HepG2 (cell line): ENCODE data around the gene POSTN. TPM values are rescaled to one million over a fixed set of nuclear protein-coding genes. Genes with fewer than 3 reads are reported as not detected.

ENCODE experiments used
- ATAC-seq: fragments of 200-7000 bp; cut with Tn5 transposase; 3 replicates; pipeline ENCODE4 v1.9.1; 2020; ENCODE audit warnings: mild to moderate bottlenecking, moderate library complexity
- BruUV-seq: library from RNA; stranded (reverse); fragments of 400-500 nt; replicated peaks from 2 replicates; lab custom pipeline; 2021; lab: Mats Ljungman, UMichigan
- CTCF ChIA-PET: fragments of 300-600 bp; formaldehyde crosslinking; extraction: SDS; loops from one replicate; lab custom pipeline; 2021; ENCODE audit warnings: low total read pairs, inconsistent platforms, low intra/inter-chr PET ratio; lab: Yijun Ruan, JAX
- POLR2A ChIA-PET: fragments of 350-600 bp; sonication (Branson Sonifier 250); formaldehyde crosslinking; loops from one replicate; lab custom pipeline; 2020; ENCODE audit warnings: antibody characterized with exemption, inconsistent platforms; lab: Yijun Ruan, JAX
- DNase-seq: peaks from one replicate; pipeline ENCODE4 v3.0.0-alpha.2; 2015; ENCODE audit warnings: low spot score
- FAIRE-seq: peaks from 3 replicates; lab custom pipeline; 2011; peaks lifted over from hg19 to GRCh38; lab: Jason Lieb, UNC
- H2AFZ ChIP-seq: one replicate; pipeline ENCODE4 v1.6.1; 2011; ENCODE audit warnings: low read length, inconsistent platforms
- H3K27ac ChIP-seq: fragments of 300-600 bp; 3 replicates; pipeline ENCODE4 v1.8.0; 2011; ENCODE audit warnings: mixed run types, mild to moderate bottlenecking, mixed read lengths, low read length, inconsistent platforms; ENCODE audit not compliant: insufficient read depth; ENCODE audit errors: extremely low read length
- H3K27me3 ChIP-seq, 2 experiments: fragments of 200-600 bp in 1 of 2; 2 replicates in 1 of 2; 3 replicates in 1 of 2; pipeline versions ENCODE4 v1.6.0 to v1.8.0; 2011; ENCODE audit warnings: low read length in 2 of 2, mild to moderate bottlenecking in 2 of 2, moderate library complexity in 2 of 2, inconsistent platforms in 1 of 2; ENCODE audit not compliant: insufficient read depth in 2 of 2, control insufficient read depth in 1 of 2
- H3K36me3 ChIP-seq, 2 experiments: fragments of 200-600 bp in 1 of 2; replicated peaks in 1 of 2; 2 replicates in 1 of 2; 3 replicates in 1 of 2; pipeline versions ENCODE4 v1.5.1 to v1.8.0; 2011; ENCODE audit warnings: low read length in 2 of 2, inconsistent platforms in 1 of 2; ENCODE audit not compliant: insufficient read depth in 2 of 2, control insufficient read depth in 1 of 2
- H3K4me1 ChIP-seq: 2 replicates; pipeline ENCODE4 v1.5.1; 2012; ENCODE audit warnings: low read length, inconsistent platforms; ENCODE audit not compliant: insufficient read depth
- H3K4me2 ChIP-seq: 2 replicates; pipeline ENCODE4 v1.6.0; 2011; ENCODE audit warnings: low read depth, low read length, inconsistent platforms
- H3K4me3 ChIP-seq, 3 experiments: fragments of 200-600 bp in 1 of 3; sonication (generic), shearing (Covaris generic) in 1 of 3; replicated peaks in 1 of 3; 2 replicates each; pipeline ENCODE4 v1.5.1; 2011 to 2016; ENCODE audit warnings: low read length in 3 of 3, inconsistent platforms in 2 of 3, low read depth in 2 of 3, mild to moderate bottlenecking in 2 of 3, control low read depth in 1 of 3, mixed read lengths in 1 of 3; ENCODE audit not compliant: insufficient read depth in 1 of 3
- H3K79me2 ChIP-seq: one replicate; pipeline ENCODE4 v1.6.1; 2011; ENCODE audit warnings: low read length, inconsistent platforms; ENCODE audit not compliant: insufficient read depth
- H3K9ac ChIP-seq: 2 replicates; pipeline ENCODE4 v1.6.0; 2011; ENCODE audit warnings: mild to moderate bottlenecking, low read depth, low read length, inconsistent platforms; ENCODE audit not compliant: insufficient read depth
- H3K9me3 ChIP-seq: 2 replicates; pipeline ENCODE4 v1.5.1; 2012; ENCODE audit warnings: mild to moderate bottlenecking, low read length
- H4K20me1 ChIP-seq: 2 replicates; pipeline ENCODE4 v1.6.0; 2011; ENCODE audit warnings: inconsistent platforms, mild to moderate bottlenecking, low read length, moderate library complexity; ENCODE audit not compliant: insufficient read depth
- ATF5 ChIP-seq: sonication (generic); formaldehyde crosslinking; IDR thresholded peaks from 2 replicates; pipeline ENCODE4 v1.4.0; 2020; ENCODE audit warnings: mild to moderate bottlenecking, low read depth, missing genetic modification reagents
- ELK4 ChIP-seq: sonication (generic); formaldehyde crosslinking; IDR thresholded peaks from 2 replicates; pipeline ENCODE4 v1.9.0; 2021; ENCODE audit warnings: missing genetic modification reagents, borderline replicate concordance
- HOXA7 ChIP-seq: sonication (generic); formaldehyde crosslinking; IDR thresholded peaks from 2 replicates; pipeline ENCODE4 v1.8.1; 2022; ENCODE audit warnings: mild to moderate bottlenecking, missing genetic modification reagents, moderate library complexity
- JARID2 ChIP-seq: sonication (generic); formaldehyde crosslinking; IDR thresholded peaks from 2 replicates; pipeline ENCODE4 v1.8.1; 2023; ENCODE audit warnings: missing genetic modification reagents, inconsistent platforms; ENCODE audit not compliant: insufficient replicate concordance
- SMAD9 ChIP-seq: sonication (generic); formaldehyde crosslinking; IDR thresholded peaks from 2 replicates; pipeline ENCODE4 v1.5.1; 2020; ENCODE audit warnings: mild to moderate bottlenecking, missing genetic modification reagents
- SRY ChIP-seq: sonication (generic); formaldehyde crosslinking; IDR thresholded peaks from 2 replicates; pipeline ENCODE4 v1.8.0; 2022; ENCODE audit warnings: mild to moderate bottlenecking, missing genetic modification reagents
- ZBTB42 ChIP-seq: sonication (generic); formaldehyde crosslinking; IDR thresholded peaks from 2 replicates; pipeline ENCODE4 v1.5.0; 2020; ENCODE audit warnings: mild to moderate bottlenecking, missing genetic modification reagents
- ZNF326 ChIP-seq: sonication (generic); formaldehyde crosslinking; IDR thresholded peaks from 2 replicates; pipeline ENCODE4 v1.4.0; 2020; ENCODE audit warnings: missing genetic modification reagents, borderline replicate concordance
- ZNF816 ChIP-seq: sonication (generic); formaldehyde crosslinking; IDR thresholded peaks from 2 replicates; pipeline ENCODE4 v1.8.0; 2022; ENCODE audit warnings: missing genetic modification reagents, mild to moderate bottlenecking, borderline replicate concordance
- WGBS: methylation state at CpG from one replicate; pipeline ENCODE4 v1.1.6; 2017; ENCODE audit warnings: low lambda C conversion rate; 5-methylcytosine and 5-hydroxymethylcytosine counted together
- in situ Hi-C: cut with HindIII; loops from 2 replicates; pipeline ENCODE4 v1.10.0; 2017; ENCODE audit warnings: low pct_unique_long_range_greater_than_20kb; ENCODE audit not compliant: extremely low pct_ligation_motif_present
- intact Hi-C: fragments of 100-400 bp; cut with micrococcal nuclease; formaldehyde crosslinking; loops from one replicate; pipeline ENCODE4 v1.10.0; 2022; ENCODE audit not compliant: unreplicated experiment
- polyA plus RNA-seq, 8 experiments: library from polyadenylated mRNA; depleted of rRNA in 3 of 8; stranded (reverse) in 7 of 8; unstranded in 1 of 8; fragments of >200 nt; fragmentation: Illumina TruSeq in 4 of 8; extraction: Trizol in 4 of 8; gene quantifications; 2 replicates each; pipeline versions ENCODE4 v1.2.1 to v1.2.3, GENCODE V29; 2011 to 2016; ENCODE audit warnings: low read depth in 4 of 8, missing spikeins in 1 of 8, mixed read lengths in 1 of 8; ENCODE audit not compliant: insufficient read depth in 1 of 8
- total RNA-seq, 5 experiments: library from RNA; depleted of rRNA; stranded (reverse); fragments of >200 nt; fragmentation: Illumina TruSeq; extraction: Trizol; gene quantifications; 2 replicates each; pipeline ENCODE4 v1.2.3, GENCODE V29; 2016; ENCODE audit warnings: low read depth in 1 of 5
- TF ChIP-seq, protein P1 (sequence below): sonication (generic); formaldehyde crosslinking; IDR thresholded peaks from 2 replicates; pipeline ENCODE4 v1.9.0; 2021; ENCODE audit warnings: missing genetic modification reagents, mild to moderate bottlenecking, borderline replicate concordance
- TF ChIP-seq, protein P2 (sequence below): sonication (generic); formaldehyde crosslinking; IDR thresholded peaks from 2 replicates; pipeline ENCODE4 v1.4.0; 2020; ENCODE audit warnings: missing genetic modification reagents
- TF ChIP-seq, protein P3 (sequence below): sonication (generic); formaldehyde crosslinking; IDR thresholded peaks from 2 replicates; pipeline ENCODE4 v1.8.0; 2022; ENCODE audit warnings: missing genetic modification reagents, mild to moderate bottlenecking, inconsistent platforms, borderline replicate concordance

POSTN gene
- total and polyA plus RNA-seq, 2 of the 13 experiments (the other 11 are each of a cell fraction or from before 2014, with no cell fraction given), result not detected

- no peak overlapping the region for H3K4me3 ChIP-seq
- ATAC-seq (no peak), FAIRE-seq (no peak), DNase-seq (no peak)
- no peak overlapping the region for H3K4me2 ChIP-seq
- no peaks in the 10 kb centered on the region for H3K36me3 ChIP-seq
- no peaks in the 10 kb centered on the region for H3K79me2 ChIP-seq
- POLR2A ChIA-PET, result no interaction called here
- no peaks in the 10 kb centered on the region for H4K20me1 ChIP-seq
- no peak overlapping the region for H2AFZ ChIP-seq
- H3K9me3 ChIP-seq, result peaks cover 9% of the 10 kb centered on the region
- BruUV-seq, result no TSS peak
- no peak for TF ChIP-seq SMAD9 (CRISPR knock-in tag)
- TF ChIP-seq ZNF816 (CRISPR knock-in tag), result no peak
- TF ChIP-seq SRY (CRISPR knock-in tag), result no peak
- TF ChIP-seq, protein P1, sequence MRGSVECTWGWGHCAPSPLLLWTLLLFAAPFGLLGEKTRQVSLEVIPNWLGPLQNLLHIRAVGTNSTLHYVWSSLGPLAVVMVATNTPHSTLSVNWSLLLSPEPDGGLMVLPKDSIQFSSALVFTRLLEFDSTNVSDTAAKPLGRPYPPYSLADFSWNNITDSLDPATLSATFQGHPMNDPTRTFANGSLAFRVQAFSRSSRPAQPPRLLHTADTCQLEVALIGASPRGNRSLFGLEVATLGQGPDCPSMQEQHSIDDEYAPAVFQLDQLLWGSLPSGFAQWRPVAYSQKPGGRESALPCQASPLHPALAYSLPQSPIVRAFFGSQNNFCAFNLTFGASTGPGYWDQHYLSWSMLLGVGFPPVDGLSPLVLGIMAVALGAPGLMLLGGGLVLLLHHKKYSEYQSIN (CRISPR knock-in tag), result no peak
- no peak for TF ChIP-seq HOXA7 (CRISPR knock-in tag)
- no peak for TF ChIP-seq ZBTB42 (CRISPR knock-in tag)
- 3% methylated on average over 2 of the region's 2 CpGs for WGBS
- H3K4me1 ChIP-seq, result no peaks in the 10 kb centered on the region
- H3K27ac ChIP-seq, result no peak overlapping the region
- intact Hi-C loops, result no loop called here
- CTCF ChIA-PET, result no interaction called here
- no peak overlapping the region for H3K9ac ChIP-seq
- no peaks in the 10 kb centered on the region for H3K27me3 ChIP-seq
- in situ Hi-C loops, result no loop called here
These were observed 63.1 kb downstream of the POSTN start for GRCh38 chr13:37535501-37535900.

- no TSS peak for BruUV-seq
- no peak for FAIRE-seq
- no peak for ATAC-seq
- TF ChIP-seq JARID2 (CRISPR knock-in tag) (no peak), ATF5 (no peak), ZNF326 (CRISPR knock-in tag) (no peak), ELK4 (CRISPR knock-in tag) (no peak)
- TF ChIP-seq, protein P2, sequence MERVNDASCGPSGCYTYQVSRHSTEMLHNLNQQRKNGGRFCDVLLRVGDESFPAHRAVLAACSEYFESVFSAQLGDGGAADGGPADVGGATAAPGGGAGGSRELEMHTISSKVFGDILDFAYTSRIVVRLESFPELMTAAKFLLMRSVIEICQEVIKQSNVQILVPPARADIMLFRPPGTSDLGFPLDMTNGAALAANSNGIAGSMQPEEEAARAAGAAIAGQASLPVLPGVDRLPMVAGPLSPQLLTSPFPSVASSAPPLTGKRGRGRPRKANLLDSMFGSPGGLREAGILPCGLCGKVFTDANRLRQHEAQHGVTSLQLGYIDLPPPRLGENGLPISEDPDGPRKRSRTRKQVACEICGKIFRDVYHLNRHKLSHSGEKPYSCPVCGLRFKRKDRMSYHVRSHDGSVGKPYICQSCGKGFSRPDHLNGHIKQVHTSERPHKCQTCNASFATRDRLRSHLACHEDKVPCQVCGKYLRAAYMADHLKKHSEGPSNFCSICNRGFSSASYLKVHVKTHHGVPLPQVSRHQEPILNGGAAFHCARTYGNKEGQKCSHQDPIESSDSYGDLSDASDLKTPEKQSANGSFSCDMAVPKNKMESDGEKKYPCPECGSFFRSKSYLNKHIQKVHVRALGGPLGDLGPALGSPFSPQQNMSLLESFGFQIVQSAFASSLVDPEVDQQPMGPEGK, result no peak
- TF ChIP-seq, protein P3, sequence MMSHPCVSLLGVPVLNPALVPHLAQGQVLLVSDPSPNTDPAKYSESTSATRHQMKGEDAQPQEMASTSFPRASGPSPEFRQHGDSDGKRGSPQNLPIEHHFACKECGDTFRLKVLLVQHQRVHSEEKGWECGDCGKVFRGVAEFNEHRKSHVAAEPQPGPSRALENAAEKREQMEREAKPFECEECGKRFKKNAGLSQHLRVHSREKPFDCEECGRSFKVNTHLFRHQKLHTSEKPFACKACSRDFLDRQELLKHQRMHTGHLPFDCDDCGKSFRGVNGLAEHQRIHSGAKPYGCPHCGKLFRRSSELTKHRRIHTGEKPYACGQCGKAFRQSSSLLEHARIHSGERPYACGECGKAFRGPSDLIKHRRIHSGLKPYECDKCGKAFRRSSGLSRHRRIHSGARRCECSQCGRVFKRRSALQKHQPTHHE, result no peak
These were observed 63.9 kb downstream of the POSTN start for GRCh38 chr13:37534676-37535075.

More at GRCh38 chr13:37534676-37535075, 63.9 kb downstream of the POSTN start:
- H3K36me3 ChIP-seq, result no peaks in the 10 kb centered on the region
- H3K4me3 ChIP-seq, result no peak overlapping the region
- intact Hi-C loops (no loop called here), in situ Hi-C loops (no loop called here)
- H2AFZ ChIP-seq, result no peak overlapping the region
- H3K4me1 ChIP-seq, result no peaks in the 10 kb centered on the region
- no peaks in the 10 kb centered on the region for H4K20me1 ChIP-seq
- ChIA-PET CTCF (no interaction called here), POLR2A (no interaction called here)
- H3K9me3 ChIP-seq, result peaks cover 9% of the 10 kb centered on the region
- no peak overlapping the region for H3K9ac ChIP-seq
- no peaks in the 10 kb centered on the region for H3K27me3 ChIP-seq
- no peak overlapping the region for H3K4me2 ChIP-seq
- no peak overlapping the region for H3K27ac ChIP-seq
- DNase-seq, result no peak
- no peaks in the 10 kb centered on the region for H3K79me2 ChIP-seq
- WGBS, result 10% methylated on average over 1 of the region's 1 CpG
